Breast epithelium (tissue), 4 donors: Measurements from ENCODE around the gene INHA. TPM values are rescaled to one million over a fixed set of nuclear protein-coding genes. Genes with fewer than 3 reads are reported as not detected.

ENCODE experiments used
- DNase-seq, 2 donors: peaks; one replicate each; pipeline ENCODE4 v3.0.0-alpha.2; 2019; ENCODE audit warnings: low spot score in 2 of 2
- H3K27ac ChIP-seq, 2 donors: fragments of 200-600 bp; sonication (generic) in 1 of 2; one replicate each; pipeline ENCODE4 v1.5.1; 2016 to 2019; ENCODE audit warnings: mild to moderate bottlenecking in 1 of 2
- H3K27me3 ChIP-seq, 2 donors: fragments of 200-600 bp; sonication (generic) in 1 of 2; one replicate each; pipeline versions ENCODE4 v1.5.1 to v1.6.0; 2017 to 2019; ENCODE audit warnings: control low read depth in 1 of 2, mild to moderate bottlenecking in 1 of 2
- H3K36me3 ChIP-seq: fragments of 200-600 bp; one replicate; pipeline ENCODE4 v1.5.1; 2019
- H3K4me1 ChIP-seq, 2 donors: fragments of 200-600 bp; sonication (generic); one replicate each; pipeline ENCODE4 v1.5.1; 2016 to 2019; ENCODE audit warnings: control low read depth in 1 of 2
- H3K4me3 ChIP-seq, 3 donors: fragments of 200-600 bp; sonication (generic); 1 replicate in 2 of 3; 2 replicates in 1 of 3; pipeline ENCODE4 v1.5.1; 2016 to 2019; ENCODE audit warnings: mild to moderate bottlenecking in 3 of 3, moderate library complexity in 2 of 3
- H3K9me3 ChIP-seq, 2 donors: fragments of 200-600 bp; sonication (generic) in 1 of 2; one replicate each; pipeline ENCODE4 v1.5.1; 2016 to 2019; ENCODE audit warnings: control low read depth in 1 of 2
- POLR2A ChIP-seq: fragments of 450-650 bp; IDR thresholded peaks from one replicate; pipeline ENCODE4 v1.6.1; 2016; ENCODE audit warnings: antibody characterized with exemption, mild to moderate bottlenecking, moderate library complexity
- POLR2AphosphoS5 ChIP-seq, 3 donors: sonication (generic); formaldehyde crosslinking; IDR thresholded peaks; one replicate each; pipeline ENCODE4 v1.6.1; 2017; ENCODE audit warnings: antibody characterized with exemption in 3 of 3
- intact Hi-C: fragments of 100-400 bp; cut with DNase I; formaldehyde crosslinking; loops from one replicate; pipeline ENCODE4 v1.15.1; 2023; ENCODE audit warnings: low total_unique reads
- total RNA-seq, 3 donors: library from RNA; depleted of rRNA; stranded (reverse); fragments of >200 nt; gene quantifications; one replicate each; pipeline ENCODE4 v1.1.0, GENCODE V29; 2016
- TF ChIP-seq, protein P1 (sequence below), 3 donors: fragments of 450-650 bp; IDR thresholded peaks; one replicate each; pipeline ENCODE4 v1.5.1; 2016 to 2017; ENCODE audit warnings: antibody characterized with exemption in 3 of 3, mild to moderate bottlenecking in 3 of 3, moderate library complexity in 3 of 3

INHA gene
- total RNA-seq, 3 donors from 2014 or later: 0.64 to 0.73 TPM; not detected in 1

DNA sequence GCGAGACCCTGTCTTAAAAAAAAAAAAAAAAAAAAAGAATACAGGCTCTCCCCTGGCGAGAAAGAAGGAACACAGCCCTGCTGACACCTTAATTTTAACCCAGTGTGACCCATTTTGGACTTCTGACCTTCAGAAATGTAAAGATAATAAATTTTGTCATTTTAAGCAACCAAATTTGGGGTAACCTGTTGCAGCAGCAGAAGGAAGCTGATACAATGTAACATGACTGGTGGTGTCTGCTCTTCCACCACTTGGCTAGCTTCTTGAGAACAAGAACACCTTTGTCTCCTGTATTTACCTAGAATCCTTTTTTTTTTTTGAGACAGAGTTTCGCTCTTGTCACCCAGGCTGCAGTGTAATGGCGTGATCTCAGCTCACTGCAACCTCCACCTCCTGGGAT lies 19.0 kb downstream of the INHA start:
- no peak for DNase-seq
- Histone ChIP-seq H3K27me3 (no peaks in the 10 kb centered on the region), H3K4me1 (no peaks in the 10 kb centered on the region), H3K27ac (no peak overlapping the region), H3K36me3 (no peaks in the 10 kb centered on the region), H3K4me3 (no peak overlapping the region), H3K9me3 (no peaks in the 10 kb centered on the region)
- TF ChIP-seq, protein P1, sequence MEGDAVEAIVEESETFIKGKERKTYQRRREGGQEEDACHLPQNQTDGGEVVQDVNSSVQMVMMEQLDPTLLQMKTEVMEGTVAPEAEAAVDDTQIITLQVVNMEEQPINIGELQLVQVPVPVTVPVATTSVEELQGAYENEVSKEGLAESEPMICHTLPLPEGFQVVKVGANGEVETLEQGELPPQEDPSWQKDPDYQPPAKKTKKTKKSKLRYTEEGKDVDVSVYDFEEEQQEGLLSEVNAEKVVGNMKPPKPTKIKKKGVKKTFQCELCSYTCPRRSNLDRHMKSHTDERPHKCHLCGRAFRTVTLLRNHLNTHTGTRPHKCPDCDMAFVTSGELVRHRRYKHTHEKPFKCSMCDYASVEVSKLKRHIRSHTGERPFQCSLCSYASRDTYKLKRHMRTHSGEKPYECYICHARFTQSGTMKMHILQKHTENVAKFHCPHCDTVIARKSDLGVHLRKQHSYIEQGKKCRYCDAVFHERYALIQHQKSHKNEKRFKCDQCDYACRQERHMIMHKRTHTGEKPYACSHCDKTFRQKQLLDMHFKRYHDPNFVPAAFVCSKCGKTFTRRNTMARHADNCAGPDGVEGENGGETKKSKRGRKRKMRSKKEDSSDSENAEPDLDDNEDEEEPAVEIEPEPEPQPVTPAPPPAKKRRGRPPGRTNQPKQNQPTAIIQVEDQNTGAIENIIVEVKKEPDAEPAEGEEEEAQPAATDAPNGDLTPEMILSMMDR (IDR thresholded peaks at IDR 0.05): no peak
- TF ChIP-seq POLR2AphosphoS5 (IDR thresholded peaks at IDR 0.05): no peak
- no peak for TF ChIP-seq POLR2A
- intact Hi-C loops: no loop called here

DNA sequence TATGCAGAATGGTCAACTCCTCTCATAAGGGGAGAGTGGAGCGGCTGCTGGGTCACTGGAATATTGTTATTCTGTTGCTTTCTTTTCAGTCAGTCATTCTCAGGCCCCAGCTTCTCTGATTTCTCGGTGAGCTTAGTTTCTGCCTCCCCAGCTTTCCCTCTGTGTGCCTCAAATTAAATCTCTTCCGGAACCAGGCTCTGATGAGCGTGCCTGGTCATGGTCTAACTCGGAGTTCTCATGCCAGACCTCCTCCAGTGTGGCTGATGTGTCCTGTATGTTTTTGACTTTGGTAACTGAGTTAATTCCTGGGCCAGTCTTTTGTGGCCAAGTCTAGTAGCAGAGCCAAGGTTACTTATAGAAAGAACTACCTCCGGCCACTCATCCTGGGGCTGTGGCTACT lies 20.6 kb downstream of the INHA start:
- DNase-seq: no peak
- Histone ChIP-seq H3K4me1 (no peaks in the 10 kb centered on the region), H3K4me3 (no peak overlapping the region), H3K27ac (no peak overlapping the region), H3K27me3 (no peaks in the 10 kb centered on the region), H3K36me3 (no peaks in the 10 kb centered on the region), H3K9me3 (no peaks in the 10 kb centered on the region)
- no peak for TF ChIP-seq POLR2AphosphoS5 (IDR thresholded peaks at IDR 0.05)
- TF ChIP-seq, protein P1 (IDR thresholded peaks at IDR 0.05): no peak
- TF ChIP-seq POLR2A: no peak
- intact Hi-C loops: no loop called here

DNA sequence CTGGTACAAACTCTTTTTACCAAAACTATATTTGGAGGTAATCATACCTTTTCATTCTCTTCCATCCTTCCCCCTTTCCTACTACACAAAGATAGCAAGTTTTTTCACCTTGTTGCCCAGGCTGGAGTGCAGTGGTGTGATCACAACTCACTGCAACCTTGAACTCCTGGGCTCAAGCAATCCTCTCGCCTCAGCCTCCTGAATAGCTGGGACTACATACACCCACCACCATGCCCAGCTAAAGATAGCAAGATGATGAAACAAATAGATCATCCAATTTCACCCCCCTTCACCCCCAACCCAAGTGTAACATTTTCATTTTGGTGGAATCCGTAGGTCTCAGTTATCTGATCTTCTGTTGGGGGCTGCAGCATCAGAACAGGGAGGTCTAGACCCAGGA lies 21.0 kb downstream of the INHA start:
- Histone ChIP-seq H3K4me3 (no peak overlapping the region), H3K27me3 (no peaks in the 10 kb centered on the region), H3K27ac (no peak overlapping the region), H3K36me3 (no peaks in the 10 kb centered on the region), H3K9me3 (no peaks in the 10 kb centered on the region), H3K4me1 (no peaks in the 10 kb centered on the region)
- intact Hi-C loops: no loop called here
- no peak for TF ChIP-seq POLR2AphosphoS5 (IDR thresholded peaks at IDR 0.05)
- no peak for TF ChIP-seq POLR2A
- TF ChIP-seq, protein P1 (IDR thresholded peaks at IDR 0.05): no peak
- DNase-seq: no peak

DNA sequence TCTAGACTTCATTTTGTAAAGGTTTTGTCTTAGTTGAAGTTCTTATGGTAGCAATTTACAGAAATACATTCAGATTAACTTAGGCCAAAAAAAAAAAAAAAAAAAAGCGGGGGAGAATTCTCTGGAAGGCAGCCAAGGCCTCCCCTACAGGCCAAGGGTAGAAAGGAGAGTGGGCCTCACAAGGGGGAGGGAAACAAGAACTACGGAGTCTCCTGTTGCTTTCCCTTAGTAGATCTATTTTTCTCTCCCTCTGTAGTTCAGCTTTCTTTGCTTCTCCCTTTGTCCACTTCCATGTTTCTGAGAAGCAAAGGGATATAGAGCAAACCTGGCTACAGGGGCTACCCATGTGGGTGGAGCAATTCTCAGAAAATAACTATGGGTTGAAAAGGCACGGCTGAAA lies 23.1 kb downstream of the INHA start:
- intact Hi-C loops: loop anchor here (5.0 kb wide), 2 partner anchors 53 to 1238 kb away; partner anchors contain the start of genes CATIP, CHPF and TMEM198
- Histone ChIP-seq H3K27me3 (no peaks in the 10 kb centered on the region), H3K36me3 (no peaks in the 10 kb centered on the region), H3K4me3 (no peak overlapping the region), H3K4me1 (no peaks in the 10 kb centered on the region), H3K9me3 (no peaks in the 10 kb centered on the region), H3K27ac (no peak overlapping the region)
- DNase-seq: no peak
- TF ChIP-seq, protein P1 (IDR thresholded peaks at IDR 0.05): no peak
- TF ChIP-seq POLR2AphosphoS5 (IDR thresholded peaks at IDR 0.05) (no peak), POLR2A (no peak)

DNA sequence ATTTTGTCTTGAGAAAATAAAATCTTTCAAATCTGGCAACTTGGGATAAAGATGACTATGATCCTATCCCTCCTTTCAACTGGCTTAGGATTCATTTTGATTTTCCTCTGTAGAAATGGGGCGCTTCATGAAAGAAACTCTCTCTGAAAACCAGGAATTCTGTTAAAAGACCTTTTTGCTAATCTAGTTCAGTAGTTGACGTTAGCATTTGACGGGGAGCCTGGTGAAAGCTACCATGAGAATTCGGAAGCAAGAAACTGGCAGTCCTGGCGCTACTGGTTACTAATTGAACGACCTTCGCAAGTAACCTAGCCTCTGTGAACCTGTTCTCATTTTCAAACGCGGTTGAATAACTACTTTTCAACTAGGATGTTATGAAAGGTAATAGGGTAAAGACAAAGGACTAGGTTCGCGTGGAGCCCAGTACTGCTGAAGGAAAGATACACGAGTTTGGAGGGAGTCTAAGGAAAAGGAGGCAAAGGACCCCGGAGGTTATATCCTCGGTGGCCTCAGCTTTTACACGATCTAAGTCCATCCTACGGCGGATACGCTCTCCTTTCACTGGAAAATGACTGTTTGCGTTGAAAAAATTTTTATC lies 24.9 kb downstream of the INHA start:
- no peaks in the 10 kb centered on the region for H3K4me1 ChIP-seq
- no peaks in the 10 kb centered on the region for H3K27me3 ChIP-seq
- H3K9me3 ChIP-seq: no peaks in the 10 kb centered on the region
- peak overlapping the region; percentile 80 to 89 for H3K27ac ChIP-seq
- H3K36me3 ChIP-seq: no peaks in the 10 kb centered on the region
- TF ChIP-seq, protein P1 (IDR thresholded peaks at IDR 0.05): no peak
- no peak for TF ChIP-seq POLR2A
- TF ChIP-seq POLR2AphosphoS5 (IDR thresholded peaks at IDR 0.05): no peak
- intact Hi-C loops: loop anchor here (5.0 kb wide), 2 partner anchors 55 to 1240 kb away; partner anchors contain the start of genes CATIP, CHPF and TMEM198
- no peak for DNase-seq
- H3K4me3 ChIP-seq: peak overlapping the region; percentile 56 to 75 (median 64)
